ENCODE measurements around the gene UBQLN3.

- no peak for TF ChIP-seq EZH2phosphoT487 (IDR thresholded peaks at IDR 0.05; ENCODE audit: insufficient read depth, low read depth)
- no peak for TF ChIP-seq EZH2 (IDR thresholded peaks at IDR 0.05; ENCODE audit: insufficient read depth, poor library complexity, severe bottlenecking)
Measured at GRCh38 chr11:5546457-5546856, 36.7 kb upstream of the UBQLN3 start.
